Measurements from ENCODE around the gene MRPL22. TPM values are rescaled to one million over a fixed set of nuclear protein-coding genes. Genes with fewer than 3 reads are reported as not detected.

The MRPL22 gene
- total RNA-seq, 1 donor from 2014 or later, result 49.1 TPM

DNA sequence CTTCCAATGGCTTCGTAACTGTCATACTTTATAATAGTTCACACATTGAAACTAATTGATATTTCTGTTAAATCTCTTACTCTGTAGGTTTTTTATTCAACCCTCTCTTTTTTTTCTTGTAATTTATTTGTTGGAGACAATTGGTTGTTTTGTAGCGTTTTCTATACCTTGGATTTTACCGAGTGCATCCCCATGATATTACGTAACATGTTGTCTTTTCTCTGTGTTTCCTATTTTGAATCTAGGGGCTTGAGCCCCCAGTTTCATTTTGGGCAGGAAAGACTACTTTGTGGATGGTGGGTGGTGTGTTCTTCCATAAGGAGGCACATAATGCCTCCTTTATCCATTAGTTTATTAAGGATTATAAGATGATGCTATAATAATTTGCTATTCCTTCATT is 7.4 kb downstream of the MRPL22 start:
- Mint-ChIP-seq H3K4me3 (no peak overlapping the region), H3K27me3 (ENCODE audit: insufficient read depth, low read depth) (no peaks in the 10 kb centered on the region), H3K9me3 (no peaks in the 10 kb centered on the region), H3K27ac (no peak overlapping the region), H3K4me1 (no peaks in the 10 kb centered on the region), H3K36me3 (peaks cover 2% of the 10 kb centered on the region)
- no peak for DNase-seq (ENCODE audit: low spot score)
- Histone ChIP-seq H3K9ac (no peak overlapping the region), H3K4me1 (no peaks in the 10 kb centered on the region), H3K27ac (no peak overlapping the region), H2AFZ (replicated peaks) (no peak overlapping the region), H4K20me1 (ENCODE audit: low read depth) (peaks cover 35% of the 10 kb centered on the region), H3K4me3 (no peak overlapping the region), H3K9me3 (ENCODE audit: low read depth) (no peaks in the 10 kb centered on the region), H3K79me2 (ENCODE audit: low read depth) (peaks cover 81% of the 10 kb centered on the region), H3K27me3 (no peaks in the 10 kb centered on the region), H3F3A (ENCODE audit: low read depth) (no peaks in the 10 kb centered on the region), H3K4me2 (no peak overlapping the region), H3K36me3 (no peaks in the 10 kb centered on the region)
- TF ChIP-seq EZH2phosphoT487 (IDR thresholded peaks at IDR 0.05) (no peak), EZH2 (IDR thresholded peaks at IDR 0.05) (no peak)
- TF ChIP-seq, protein P1, sequence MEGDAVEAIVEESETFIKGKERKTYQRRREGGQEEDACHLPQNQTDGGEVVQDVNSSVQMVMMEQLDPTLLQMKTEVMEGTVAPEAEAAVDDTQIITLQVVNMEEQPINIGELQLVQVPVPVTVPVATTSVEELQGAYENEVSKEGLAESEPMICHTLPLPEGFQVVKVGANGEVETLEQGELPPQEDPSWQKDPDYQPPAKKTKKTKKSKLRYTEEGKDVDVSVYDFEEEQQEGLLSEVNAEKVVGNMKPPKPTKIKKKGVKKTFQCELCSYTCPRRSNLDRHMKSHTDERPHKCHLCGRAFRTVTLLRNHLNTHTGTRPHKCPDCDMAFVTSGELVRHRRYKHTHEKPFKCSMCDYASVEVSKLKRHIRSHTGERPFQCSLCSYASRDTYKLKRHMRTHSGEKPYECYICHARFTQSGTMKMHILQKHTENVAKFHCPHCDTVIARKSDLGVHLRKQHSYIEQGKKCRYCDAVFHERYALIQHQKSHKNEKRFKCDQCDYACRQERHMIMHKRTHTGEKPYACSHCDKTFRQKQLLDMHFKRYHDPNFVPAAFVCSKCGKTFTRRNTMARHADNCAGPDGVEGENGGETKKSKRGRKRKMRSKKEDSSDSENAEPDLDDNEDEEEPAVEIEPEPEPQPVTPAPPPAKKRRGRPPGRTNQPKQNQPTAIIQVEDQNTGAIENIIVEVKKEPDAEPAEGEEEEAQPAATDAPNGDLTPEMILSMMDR (IDR thresholded peaks at IDR 0.05), result no peak

DNA sequence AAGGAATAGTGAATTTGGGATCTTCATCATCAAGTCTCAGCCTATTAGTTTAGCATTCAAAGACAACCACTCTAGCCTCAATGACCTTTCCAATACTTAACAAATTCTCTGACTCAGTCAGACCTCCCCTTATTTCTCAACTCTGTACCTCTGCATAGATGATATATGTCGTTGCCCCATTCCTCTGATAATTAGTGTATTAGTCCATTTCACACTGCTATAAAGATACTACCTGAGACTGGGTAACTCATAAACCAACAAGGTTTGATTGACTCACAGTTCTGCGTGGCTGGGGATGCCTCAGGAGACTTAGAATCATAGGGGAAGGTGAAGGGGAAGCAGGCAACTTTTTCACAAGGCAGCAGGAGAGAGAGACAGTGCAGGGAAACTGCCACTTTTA is 8.9 kb downstream of the MRPL22 start:
- Mint-ChIP-seq H3K4me3 (no peak overlapping the region), H3K27me3 (ENCODE audit: insufficient read depth, low read depth) (no peaks in the 10 kb centered on the region), H3K36me3 (peaks cover 4% of the 10 kb centered on the region), H3K4me1 (no peaks in the 10 kb centered on the region), H3K9me3 (no peaks in the 10 kb centered on the region), H3K27ac (no peak overlapping the region)
- Histone ChIP-seq H3K79me2 (ENCODE audit: low read depth) (peaks cover 73% of the 10 kb centered on the region), H2AFZ (replicated peaks) (no peak overlapping the region), H3F3A (ENCODE audit: low read depth) (no peaks in the 10 kb centered on the region), H3K36me3 (no peaks in the 10 kb centered on the region), H3K4me3 (no peak overlapping the region), H3K4me2 (no peak overlapping the region), H3K9me3 (ENCODE audit: low read depth) (no peaks in the 10 kb centered on the region), H4K20me1 (ENCODE audit: low read depth) (peaks cover 35% of the 10 kb centered on the region), H3K9ac (no peak overlapping the region), H3K27me3 (no peaks in the 10 kb centered on the region), H3K27ac (no peak overlapping the region), H3K4me1 (no peaks in the 10 kb centered on the region)
- TF ChIP-seq EZH2phosphoT487 (IDR thresholded peaks at IDR 0.05) (no peak), EZH2 (IDR thresholded peaks at IDR 0.05) (no peak)
- TF ChIP-seq, protein P1 (IDR thresholded peaks at IDR 0.05), result no peak
- DNase-seq (ENCODE audit: low spot score), result no peak

DNA sequence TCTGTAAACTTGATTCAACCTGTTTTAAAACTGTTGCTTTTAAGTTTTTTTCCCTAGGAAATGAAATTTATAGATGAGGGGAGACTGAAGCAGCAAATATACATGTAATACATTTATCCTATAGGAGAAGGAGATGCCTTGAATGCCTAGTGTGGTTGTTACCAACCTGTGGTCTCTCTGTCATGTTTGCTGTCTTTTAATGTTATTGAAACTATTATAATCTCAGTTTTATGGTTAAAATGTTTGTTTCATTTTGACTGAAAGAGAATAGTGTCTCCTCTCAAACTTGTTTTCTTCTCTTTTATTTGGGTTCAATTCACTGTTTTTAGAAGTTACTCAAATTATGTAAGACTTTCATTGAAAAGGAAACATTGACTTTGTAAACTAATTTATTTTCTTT is 15.8 kb downstream of the MRPL22 start:
- Histone ChIP-seq H3K4me3 (no peak overlapping the region), H3K79me2 (ENCODE audit: low read depth) (peaks cover 14% of the 10 kb centered on the region), H3K36me3 (peaks cover 17% of the 10 kb centered on the region), H3K27me3 (no peaks in the 10 kb centered on the region), H4K20me1 (ENCODE audit: low read depth) (no peaks in the 10 kb centered on the region), H2AFZ (replicated peaks) (no peak overlapping the region), H3K4me1 (no peaks in the 10 kb centered on the region), H3K9me3 (ENCODE audit: low read depth) (no peaks in the 10 kb centered on the region), H3K4me2 (no peak overlapping the region), H3K27ac (no peak overlapping the region), H3K9ac (no peak overlapping the region), H3F3A (ENCODE audit: low read depth) (no peaks in the 10 kb centered on the region)
- H3K4me3 Mint-ChIP-seq, result no peak overlapping the region
- DNase-seq (ENCODE audit: low spot score), result no peak
- peaks cover 13% of the 10 kb centered on the region for H3K36me3 Mint-ChIP-seq
- H3K9me3 Mint-ChIP-seq, result no peaks in the 10 kb centered on the region
- H3K27ac Mint-ChIP-seq, result no peak overlapping the region
- H3K4me1 Mint-ChIP-seq, result no peaks in the 10 kb centered on the region
- TF ChIP-seq EZH2phosphoT487 (IDR thresholded peaks at IDR 0.05), result no peak
- H3K27me3 Mint-ChIP-seq (ENCODE audit: insufficient read depth, low read depth), result no peaks in the 10 kb centered on the region

DNA sequence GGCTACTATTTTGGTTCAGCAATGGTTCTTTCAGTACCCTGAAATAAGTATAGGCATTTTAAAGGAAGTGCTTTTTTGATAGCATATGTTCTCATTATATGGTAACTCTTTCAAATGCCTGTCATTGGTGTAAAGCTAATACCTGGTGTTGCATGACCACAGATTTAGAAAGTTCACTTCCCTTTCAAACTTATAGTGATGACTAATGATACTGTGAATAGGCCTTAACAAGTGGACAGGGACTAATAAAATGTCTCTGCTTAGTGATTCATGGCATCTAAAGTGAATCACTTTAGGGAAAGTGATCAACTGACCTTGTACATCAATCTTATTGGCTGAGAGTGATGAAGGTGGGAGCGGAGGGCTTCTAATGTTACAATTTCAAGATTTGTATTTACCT is 21.6 kb downstream of the MRPL22 start:
- no peak overlapping the region for H3K9ac ChIP-seq
- H3K27me3 ChIP-seq, result no peaks in the 10 kb centered on the region
- Mint-ChIP-seq H3K27me3 (ENCODE audit: insufficient read depth, low read depth) (no peaks in the 10 kb centered on the region), H3K27ac (no peak overlapping the region), H3K36me3 (peaks cover 10% of the 10 kb centered on the region), H3K4me3 (no peak overlapping the region), H3K9me3 (no peaks in the 10 kb centered on the region), H3K4me1 (no peaks in the 10 kb centered on the region)
- H3K27ac ChIP-seq, result no peak overlapping the region
- TF ChIP-seq, protein P1 (IDR thresholded peaks at IDR 0.05), result no peak
- TF ChIP-seq EZH2 (IDR thresholded peaks at IDR 0.05), result no peak
- no peak for TF ChIP-seq EZH2phosphoT487 (IDR thresholded peaks at IDR 0.05)
- no peaks in the 10 kb centered on the region for H3K9me3 ChIP-seq (ENCODE audit: low read depth)
- no peak overlapping the region for H3K4me2 ChIP-seq
- no peaks in the 10 kb centered on the region for H3K4me1 ChIP-seq
- peaks cover 9% of the 10 kb centered on the region for H3K36me3 ChIP-seq
- H3K4me3 ChIP-seq, result no peak overlapping the region
- no peak overlapping the region for H2AFZ ChIP-seq (replicated peaks)
- no peaks in the 10 kb centered on the region for H3K79me2 ChIP-seq (ENCODE audit: low read depth)
- no peaks in the 10 kb centered on the region for H4K20me1 ChIP-seq (ENCODE audit: low read depth)
- H3F3A ChIP-seq (ENCODE audit: low read depth), result no peaks in the 10 kb centered on the region
- no peak for DNase-seq (ENCODE audit: low spot score)

Measured in neural progenitor cell (in vitro differentiated cells).